CD14-positive monocyte (primary cell): ENCODE data around the gene ANP32A. TPM values are rescaled to one million over a fixed set of nuclear protein-coding genes. Genes with fewer than 3 reads are reported as not detected.
A peak's percentile ranks its signal among the peaks of the same experiment; 100 is the strongest.

Experiments
- DNase-seq, 3 donors: peaks; one replicate each; pipeline ENCODE4 v3.0.0-alpha.2; 2011 to 2022
- H2AFZ ChIP-seq: 2 replicates; pipeline ENCODE4 v1.6.0; 2012; ENCODE audit warnings: mild to moderate bottlenecking, low read depth, low read length, inconsistent platforms; ENCODE audit not compliant: insufficient read depth, poor library complexity, severe bottlenecking
- H3K27ac ChIP-seq, 2 donors: 1 replicate in 1 of 2; 2 replicates in 1 of 2; pipeline ENCODE4 v1.5.1; 2012 to 2013; ENCODE audit warnings: low read length in 2 of 2, control low read depth in 1 of 2, inconsistent platforms in 1 of 2, low read depth in 1 of 2, mild to moderate bottlenecking in 1 of 2
- H3K27me3 ChIP-seq, 2 donors: one replicate each; pipeline versions ENCODE4 v1.6.0 to v1.6.1; 2011 to 2013; ENCODE audit warnings: low read length in 2 of 2; ENCODE audit not compliant: control insufficient read depth in 2 of 2, insufficient read depth in 2 of 2
- H3K36me3 ChIP-seq, 2 donors: replicated peaks in 1 of 2; 1 replicate in 1 of 2; 2 replicates in 1 of 2; pipeline versions ENCODE4 v1.5.1 to v1.6.1; 2012 to 2013; ENCODE audit warnings: low read length in 2 of 2, control low read depth in 1 of 2, inconsistent platforms in 1 of 2, mild to moderate bottlenecking in 1 of 2; ENCODE audit not compliant: insufficient read depth in 2 of 2, control insufficient read depth in 1 of 2
- H3K4me1 ChIP-seq, 2 donors: 1 replicate in 1 of 2; 2 replicates in 1 of 2; pipeline versions ENCODE4 v1.5.1 to v1.6.1; 2012 to 2013; ENCODE audit warnings: low read length in 2 of 2, control low read depth in 1 of 2, inconsistent platforms in 1 of 2, mild to moderate bottlenecking in 1 of 2, moderate library complexity in 1 of 2; ENCODE audit not compliant: insufficient read depth in 2 of 2, control insufficient read depth in 1 of 2
- H3K4me2 ChIP-seq: replicated peaks from 2 replicates; pipeline ENCODE3; 2012; ENCODE audit warnings: low read length, moderate library complexity, mild to moderate bottlenecking; ENCODE audit not compliant: poor library complexity, severe bottlenecking; ENCODE audit errors: extremely low read depth
- H3K4me3 ChIP-seq, 3 experiments: fragments of 200-600 bp in 1 of 3; sonication (generic) in 1 of 3; replicated peaks in 1 of 3; 1 replicate in 2 of 3; 2 replicates in 1 of 3; pipeline ENCODE4 v1.5.1; 2011 to 2013; ENCODE audit warnings: low read length in 3 of 3, mild to moderate bottlenecking in 3 of 3, control low read depth in 2 of 3, low read depth in 2 of 3, inconsistent platforms in 1 of 3, moderate library complexity in 1 of 3
- H3K79me2 ChIP-seq: 2 replicates; pipeline ENCODE4 v1.6.0; 2012; ENCODE audit warnings: mild to moderate bottlenecking, control low read depth, inconsistent platforms, low read length, moderate library complexity; ENCODE audit not compliant: insufficient read depth
- H3K9ac ChIP-seq: 2 replicates; pipeline ENCODE4 v1.6.0; 2017; ENCODE audit warnings: low read length, mild to moderate bottlenecking; ENCODE audit not compliant: insufficient read depth, poor library complexity, severe bottlenecking
- H3K9me3 ChIP-seq, 2 donors: replicated peaks in 1 of 2; 1 replicate in 1 of 2; 2 replicates in 1 of 2; pipeline versions ENCODE4 v1.5.1 to v1.6.1; 2012 to 2013; ENCODE audit warnings: low read length in 2 of 2, control low read depth in 1 of 2; ENCODE audit not compliant: control insufficient read depth in 1 of 2, insufficient read depth in 1 of 2
- H4K20me1 ChIP-seq: 2 replicates; pipeline ENCODE4 v1.6.0; 2012; ENCODE audit warnings: mild to moderate bottlenecking, low read length, control low read depth, moderate library complexity; ENCODE audit not compliant: insufficient read depth
- H3K27ac Mint-ChIP-seq, 7 donors: one replicate each; pipeline ENCODE4 v1.8.0; 2020; ENCODE audit warnings: mild to moderate bottlenecking in 7 of 7, mixed read lengths in 7 of 7, moderate library complexity in 6 of 7, inconsistent platforms in 2 of 7
- H3K27me3 Mint-ChIP-seq, 3 donors: one replicate each; pipeline ENCODE4 v1.8.0; 2021 to 2022; ENCODE audit warnings: low read depth in 3 of 3, mild to moderate bottlenecking in 3 of 3, mixed read lengths in 3 of 3, moderate library complexity in 3 of 3, inconsistent platforms in 1 of 3
- H3K36me3 Mint-ChIP-seq, 2 donors: one replicate each; pipeline ENCODE4 v1.8.0; 2020; ENCODE audit warnings: mixed read lengths in 2 of 2, inconsistent platforms in 1 of 2, mild to moderate bottlenecking in 1 of 2
- H3K4me1 Mint-ChIP-seq: one replicate; pipeline ENCODE4 v1.8.0; 2020; ENCODE audit warnings: mild to moderate bottlenecking, mixed read lengths
- H3K4me3 Mint-ChIP-seq, 2 donors: one replicate each; pipeline ENCODE4 v1.8.0; 2020; ENCODE audit warnings: mild to moderate bottlenecking in 2 of 2, mixed read lengths in 2 of 2, moderate library complexity in 1 of 2
- H3K9me3 Mint-ChIP-seq, 7 donors: one replicate each; pipeline ENCODE4 v1.8.0; 2020 to 2022; ENCODE audit warnings: mixed read lengths in 7 of 7, mild to moderate bottlenecking in 6 of 7, moderate library complexity in 6 of 7, inconsistent platforms in 2 of 7
- WGBS: methylation state at CpG from one replicate; pipeline ENCODE4 v1.1.5; 2013; ENCODE audit warnings: missing lambda C conversion rate; ENCODE audit not compliant: insufficient coverage; 5-methylcytosine and 5-hydroxymethylcytosine counted together
- intact Hi-C, 2 donors: fragments of 100-400 bp; cut with micrococcal nuclease; formaldehyde crosslinking; loops; one replicate each; pipeline versions ENCODE4 v1.15.0 to v1.15.1; 2023
- polyA plus RNA-seq, 3 donors: library from polyadenylated mRNA; depleted of rRNA in 1 of 3; unstranded in 2 of 3; stranded (reverse) in 1 of 3; fragments of 300-500 nt in 2 of 3; fragments of >200 nt in 1 of 3; fragmentation: Illumina TruSeq in 2 of 3; gene quantifications; 1 replicate in 2 of 3; 2 replicates in 1 of 3; pipeline ENCODE4 v1.2.3, GENCODE V29; 2012 to 2021
- TF ChIP-seq, protein P1 (sequence below): fragments of 200-600 bp; IDR thresholded peaks from one replicate; pipeline ENCODE4 v1.8.0; 2022; ENCODE audit warnings: antibody characterized with exemption, mild to moderate bottlenecking

ANP32A gene
- polyA plus RNA-seq, 3 donors: 75.4 to 98.8 (median 86.8) TPM

DNA sequence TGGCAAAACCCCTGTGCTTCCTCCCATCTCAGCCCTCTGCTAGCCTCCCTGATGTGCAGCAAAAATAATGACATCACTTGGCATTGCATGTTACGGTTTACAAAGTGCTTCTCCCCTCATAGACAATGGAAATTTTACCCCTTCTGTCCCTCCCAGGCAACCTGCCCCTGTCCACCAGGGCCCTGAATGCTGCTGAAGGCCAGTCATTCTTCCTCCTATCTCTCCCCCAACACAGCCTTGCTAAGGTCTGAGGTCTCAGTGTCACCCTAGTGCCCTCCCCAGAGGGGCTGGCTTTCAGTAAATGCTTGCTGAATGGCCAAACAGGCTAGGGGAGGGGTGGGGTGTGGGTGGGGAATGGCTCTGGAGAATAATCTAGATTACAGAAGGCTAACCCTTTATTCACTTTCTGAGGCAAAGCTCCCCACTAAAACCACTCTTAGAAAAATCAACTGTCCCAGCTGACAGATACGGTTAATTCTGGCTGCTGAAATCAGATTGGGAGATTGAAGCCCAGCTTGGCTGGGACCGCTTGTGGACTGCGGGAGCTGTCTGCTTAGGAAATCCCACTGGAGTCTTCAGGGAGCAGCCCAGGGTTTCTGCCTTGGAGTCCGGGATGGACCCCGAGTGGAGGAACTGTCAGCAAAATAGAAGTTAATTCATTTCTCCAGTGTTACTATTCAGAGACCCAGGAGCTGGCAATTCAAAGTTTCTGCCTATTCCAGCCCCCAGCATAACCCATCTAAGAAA is 22.9 kb downstream of the ANP32A start:
- Mint-ChIP-seq H3K27ac (peak overlapping the region; percentile 57 to 90 (median 85)), H3K27me3 (no peaks in the 10 kb centered on the region), H3K4me1 (peaks cover 98% of the 10 kb centered on the region), H3K4me3 (no peak overlapping the region), H3K36me3 (peaks cover 18 to 29% of the 10 kb centered on the region in 2 donors), H3K9me3 (no peaks in the 10 kb centered on the region)
- H3K9ac ChIP-seq: no peak overlapping the region
- H2AFZ ChIP-seq: no peak overlapping the region
- no peaks in the 10 kb centered on the region for H3K36me3 ChIP-seq
- TF ChIP-seq, protein P1, sequence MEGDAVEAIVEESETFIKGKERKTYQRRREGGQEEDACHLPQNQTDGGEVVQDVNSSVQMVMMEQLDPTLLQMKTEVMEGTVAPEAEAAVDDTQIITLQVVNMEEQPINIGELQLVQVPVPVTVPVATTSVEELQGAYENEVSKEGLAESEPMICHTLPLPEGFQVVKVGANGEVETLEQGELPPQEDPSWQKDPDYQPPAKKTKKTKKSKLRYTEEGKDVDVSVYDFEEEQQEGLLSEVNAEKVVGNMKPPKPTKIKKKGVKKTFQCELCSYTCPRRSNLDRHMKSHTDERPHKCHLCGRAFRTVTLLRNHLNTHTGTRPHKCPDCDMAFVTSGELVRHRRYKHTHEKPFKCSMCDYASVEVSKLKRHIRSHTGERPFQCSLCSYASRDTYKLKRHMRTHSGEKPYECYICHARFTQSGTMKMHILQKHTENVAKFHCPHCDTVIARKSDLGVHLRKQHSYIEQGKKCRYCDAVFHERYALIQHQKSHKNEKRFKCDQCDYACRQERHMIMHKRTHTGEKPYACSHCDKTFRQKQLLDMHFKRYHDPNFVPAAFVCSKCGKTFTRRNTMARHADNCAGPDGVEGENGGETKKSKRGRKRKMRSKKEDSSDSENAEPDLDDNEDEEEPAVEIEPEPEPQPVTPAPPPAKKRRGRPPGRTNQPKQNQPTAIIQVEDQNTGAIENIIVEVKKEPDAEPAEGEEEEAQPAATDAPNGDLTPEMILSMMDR: no peak
- peaks cover 95% of the 10 kb centered on the region for H3K79me2 ChIP-seq
- DNase-seq: no peak
- 90% methylated on average over 6 of the region's 6 CpGs for WGBS
- peak overlapping the region; percentile 33 to 92 for H3K27ac ChIP-seq
- H3K4me2 ChIP-seq: no peak overlapping the region
- no peaks in the 10 kb centered on the region for H3K27me3 ChIP-seq
- H4K20me1 ChIP-seq: peaks cover 79% of the 10 kb centered on the region
- H3K4me3 ChIP-seq: no peak overlapping the region
- H3K9me3 ChIP-seq: no peaks in the 10 kb centered on the region
- peaks cover 92 to 93% of the 10 kb centered on the region in 2 donors for H3K4me1 ChIP-seq
- intact Hi-C loops: no loop called here

DNA sequence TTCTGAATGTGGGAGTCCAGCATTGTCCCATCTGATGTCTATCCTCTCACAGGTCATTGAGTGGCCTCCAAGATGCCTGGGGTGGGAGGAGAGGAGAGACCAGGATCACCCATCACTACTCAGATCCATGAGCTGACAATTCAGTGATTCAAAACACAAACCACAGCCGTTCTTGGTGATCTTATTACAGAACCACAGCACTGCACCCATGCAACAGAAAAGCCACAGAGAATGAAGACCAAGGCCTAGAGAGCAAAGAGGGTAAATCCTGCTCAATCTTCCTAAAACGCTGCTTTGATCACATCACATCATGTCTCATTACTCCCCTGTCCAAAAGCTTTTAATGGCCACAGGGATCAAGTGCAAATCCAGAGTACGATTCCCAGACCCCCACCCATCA is 23.5 kb downstream of the ANP32A start:
- H3K4me3 Mint-ChIP-seq: no peak overlapping the region
- Histone ChIP-seq H3K9me3 (no peaks in the 10 kb centered on the region), H3K9ac (no peak overlapping the region), H3K36me3 (no peaks in the 10 kb centered on the region), H2AFZ (no peak overlapping the region), H3K27me3 (no peaks in the 10 kb centered on the region), H3K4me1 (peaks cover 93% of the 10 kb centered on the region in 2 donors), H4K20me1 (peaks cover 73% of the 10 kb centered on the region), H3K27ac (peak overlapping the region; percentile 33 to 92), H3K79me2 (peaks cover 95% of the 10 kb centered on the region), H3K4me3 (no peak overlapping the region), H3K4me2 (no peak overlapping the region)
- peaks cover 20 to 28% of the 10 kb centered on the region in 2 donors for H3K36me3 Mint-ChIP-seq
- H3K27ac Mint-ChIP-seq: peak overlapping the region; percentile 46 to 94 (median 86)
- no peak for DNase-seq
- intact Hi-C loops: no loop called here
- H3K4me1 Mint-ChIP-seq: peaks cover 98% of the 10 kb centered on the region
- no peaks in the 10 kb centered on the region for H3K27me3 Mint-ChIP-seq
- H3K9me3 Mint-ChIP-seq: no peaks in the 10 kb centered on the region
- TF ChIP-seq, protein P1: no peak
- 94% methylated on average over 2 of the region's 3 CpGs for WGBS
